HG03139 (cell line): ENCODE results near the gene SYT12.
"Not testable (repeated sequence)": the region's sequence is repeated elsewhere in the genome, so short reads cannot be mapped to it uniquely, and the experiment has no call there.

Experiments used
- ATAC-seq: cut with Tn5 transposase; IDR thresholded peaks from one replicate; pipeline ENCODE4 v1.9.1; 2021; ENCODE audit not compliant: unreplicated experiment

SYT12 gene, protein sequence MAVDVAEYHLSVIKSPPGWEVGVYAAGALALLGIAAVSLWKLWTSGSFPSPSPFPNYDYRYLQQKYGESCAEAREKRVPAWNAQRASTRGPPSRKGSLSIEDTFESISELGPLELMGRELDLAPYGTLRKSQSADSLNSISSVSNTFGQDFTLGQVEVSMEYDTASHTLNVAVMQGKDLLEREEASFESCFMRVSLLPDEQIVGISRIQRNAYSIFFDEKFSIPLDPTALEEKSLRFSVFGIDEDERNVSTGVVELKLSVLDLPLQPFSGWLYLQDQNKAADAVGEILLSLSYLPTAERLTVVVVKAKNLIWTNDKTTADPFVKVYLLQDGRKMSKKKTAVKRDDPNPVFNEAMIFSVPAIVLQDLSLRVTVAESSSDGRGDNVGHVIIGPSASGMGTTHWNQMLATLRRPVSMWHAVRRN

DNA sequence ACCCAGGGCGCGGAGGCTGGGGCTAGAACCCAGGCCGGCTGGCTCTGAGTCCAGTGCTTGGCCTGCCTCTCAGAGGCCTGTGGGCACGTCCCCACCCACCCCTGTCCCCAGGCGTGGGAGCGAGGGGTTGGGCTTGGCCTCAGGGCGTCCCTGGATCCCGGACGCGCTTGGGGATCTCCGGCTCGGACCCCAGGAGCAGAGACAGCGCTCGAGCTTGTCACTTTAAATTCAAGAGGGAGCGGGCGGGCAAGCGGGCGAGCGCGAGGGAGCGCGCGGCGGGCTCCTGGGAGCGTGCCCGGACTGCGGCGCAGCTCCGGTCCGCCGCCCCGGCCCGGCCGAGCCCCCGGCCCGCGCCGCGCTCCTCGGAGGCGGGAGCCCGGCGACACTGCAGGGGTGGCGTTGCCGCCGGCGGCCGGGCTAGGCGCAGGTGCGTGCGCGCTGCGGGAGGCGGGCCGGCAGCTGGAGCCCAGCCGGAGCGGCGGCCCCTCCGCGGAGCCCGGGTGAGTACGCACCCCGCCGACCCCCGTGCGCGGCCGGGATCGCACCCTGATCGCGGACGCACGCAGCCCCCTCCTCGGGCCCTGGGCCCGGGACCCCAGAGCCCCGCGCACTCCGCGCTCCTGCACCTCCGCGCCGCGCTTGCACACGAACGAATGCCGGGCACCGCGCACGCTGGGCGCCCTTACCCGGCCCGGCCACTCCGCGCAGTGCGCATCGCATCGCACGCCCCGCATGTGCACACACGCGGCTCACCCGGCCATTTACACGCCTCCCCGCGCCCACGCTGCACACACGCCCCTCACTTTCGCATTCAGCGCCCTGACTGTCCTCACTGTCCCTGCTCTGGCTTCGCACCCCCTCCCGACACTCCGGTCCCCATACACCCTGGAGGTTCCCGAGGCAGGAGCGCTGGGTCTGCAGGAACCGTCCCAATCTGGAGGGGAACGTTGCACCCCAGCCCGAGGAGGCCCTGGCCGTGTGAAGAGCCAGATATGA, at the start of gene SYT12:
TSS of gene SYT12 (plus strand) at position 174 of the 996 bp plus-strand sequence. CDS start 7,011 bp downstream, outside the sequence.
- ATAC-seq: no peak

DNA sequence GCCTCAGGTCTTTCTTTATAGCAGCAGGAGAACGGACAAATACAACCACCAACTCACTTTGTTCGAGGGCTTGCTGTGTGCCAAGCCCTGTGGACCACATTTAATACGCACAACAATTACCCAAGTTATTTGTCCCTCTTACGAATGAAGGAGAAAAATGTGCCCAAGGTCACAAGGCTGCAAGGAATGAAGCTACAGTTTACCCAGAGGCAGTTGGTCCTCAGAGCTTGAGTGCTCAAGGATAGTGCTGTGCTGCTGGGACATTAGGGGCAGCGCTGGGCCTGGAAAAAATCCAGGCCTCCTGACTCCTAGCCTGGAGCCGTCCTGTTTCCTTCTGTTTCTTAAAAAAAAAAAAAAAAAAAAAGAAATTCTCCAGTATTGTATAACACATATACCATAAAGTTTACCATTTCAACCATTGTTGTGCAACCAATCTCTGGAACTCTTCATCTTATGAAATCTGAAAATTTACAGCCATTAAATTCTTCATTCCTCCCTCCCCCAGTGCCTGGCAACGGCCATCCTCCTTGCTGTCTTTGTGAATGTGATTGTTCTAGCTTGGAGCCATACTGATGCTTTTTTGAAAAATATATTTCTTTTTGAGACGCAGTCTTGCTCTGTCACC, 48.9 kb upstream of the SYT12 start:
- no peak for ATAC-seq

DNA sequence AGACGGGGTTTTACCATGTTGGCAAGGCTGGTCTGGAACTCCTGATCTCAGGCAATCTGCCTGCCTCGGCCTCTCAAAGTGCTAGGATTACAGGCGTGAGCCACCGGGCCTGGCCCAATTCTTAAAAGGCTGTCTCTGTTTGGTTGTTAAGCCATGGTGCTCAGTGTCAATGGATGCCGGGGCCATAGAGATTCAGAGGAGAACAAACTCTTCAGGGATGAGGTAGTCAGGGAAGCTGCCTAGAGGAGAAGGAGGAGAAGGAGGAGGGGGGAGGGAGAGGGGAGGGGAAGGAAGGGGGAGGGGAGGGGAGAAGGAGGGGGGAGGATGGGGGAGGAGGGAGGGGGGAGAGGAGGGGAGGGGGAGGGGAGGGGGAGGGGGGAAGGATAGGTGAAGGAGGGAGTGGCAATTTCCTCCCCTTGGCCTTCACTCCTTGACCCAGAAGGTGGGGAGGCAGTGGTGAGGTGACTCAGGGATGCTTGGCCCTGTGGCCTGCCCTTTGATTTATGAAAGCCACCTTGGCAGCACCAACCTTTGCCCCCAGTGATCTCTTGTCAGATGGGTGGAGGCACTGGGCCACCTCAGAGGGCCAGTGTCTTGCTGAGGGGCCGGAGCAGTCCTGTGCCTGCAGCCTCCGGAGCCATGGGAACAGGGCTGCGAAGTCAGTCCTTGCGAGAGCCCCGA, 48.1 kb upstream of the SYT12 start, which contains the start of gene C11orf86:
TSS of gene C11orf86 (plus strand) at position 581 of the 681 bp plus-strand sequence. CDS start at position 640, 59 bp downstream.
- ATAC-seq: no peak

DNA sequence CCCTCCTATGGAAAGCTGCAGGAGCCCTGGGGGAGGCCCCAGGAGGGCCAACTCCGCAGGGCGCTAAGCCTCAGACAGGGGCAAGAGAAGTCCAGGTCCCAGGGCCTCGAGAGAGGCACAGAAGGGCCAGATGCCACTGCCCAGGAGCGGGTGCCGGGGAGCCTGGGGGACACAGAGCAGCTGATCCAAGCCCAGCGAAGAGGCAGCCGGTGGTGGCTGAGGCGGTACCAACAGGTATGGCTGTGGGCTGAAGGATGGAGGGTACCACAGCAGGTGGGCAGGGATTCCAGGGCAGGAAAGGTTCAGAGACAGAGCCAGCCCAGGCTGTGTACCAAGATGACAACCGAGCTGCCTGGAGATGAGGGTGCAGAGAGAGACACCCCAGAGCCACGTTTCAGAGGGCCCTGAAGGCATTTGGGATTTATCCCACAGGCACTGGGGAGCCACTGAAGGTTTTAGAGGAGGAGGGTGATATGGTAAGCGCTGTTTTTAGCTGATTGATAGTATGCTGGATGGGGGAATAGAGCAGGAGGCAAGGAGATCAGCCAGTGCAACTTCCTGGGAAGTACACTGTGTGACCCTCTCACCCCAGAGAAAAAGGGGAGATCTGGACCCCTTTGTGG, 47.4 kb upstream of the SYT12 start:
- ATAC-seq: no peak

DNA sequence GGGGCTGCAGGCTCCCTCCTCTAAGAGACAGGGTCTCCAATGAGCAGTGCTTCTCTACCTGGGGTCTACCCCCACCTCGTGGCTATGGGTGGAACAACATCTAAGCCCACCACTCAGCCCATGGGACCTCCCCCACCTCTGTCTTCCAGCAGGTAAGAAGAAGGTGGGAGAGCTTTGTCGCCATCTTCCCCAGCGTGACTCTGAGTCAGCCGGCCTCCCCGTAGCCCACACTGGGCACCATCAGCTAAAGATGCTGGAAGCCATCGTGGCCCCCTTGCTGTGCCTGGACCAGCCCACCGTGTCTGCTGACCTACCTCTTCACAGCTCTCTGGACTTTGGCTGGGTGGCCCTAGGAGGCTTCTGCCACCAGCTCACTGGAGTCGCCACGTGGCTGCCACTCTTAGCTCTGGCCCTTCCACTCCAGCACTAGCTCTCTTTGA, 46.9 kb upstream of the SYT12 start:
- ATAC-seq: no peak

DNA sequence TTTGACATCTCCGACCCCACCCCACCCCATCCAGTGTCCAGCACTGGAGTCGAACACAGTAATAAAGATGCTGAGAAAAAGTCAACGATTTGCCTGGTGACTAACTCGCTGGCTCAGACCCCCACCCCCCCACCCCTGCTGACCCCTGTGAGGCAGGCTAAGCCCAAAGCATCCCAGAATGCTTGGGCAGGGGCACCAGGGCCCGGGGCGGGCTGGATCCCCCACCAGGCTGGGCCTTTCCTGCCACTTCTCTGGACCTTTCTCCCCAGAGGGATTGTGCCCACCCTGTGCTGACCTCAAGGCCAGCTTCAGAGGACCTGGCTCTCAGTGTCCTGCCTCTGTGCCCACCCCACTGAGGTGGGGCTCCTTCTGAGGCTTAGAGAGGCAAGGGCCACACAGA, 46.0 kb upstream of the SYT12 start:
- no peak for ATAC-seq

DNA sequence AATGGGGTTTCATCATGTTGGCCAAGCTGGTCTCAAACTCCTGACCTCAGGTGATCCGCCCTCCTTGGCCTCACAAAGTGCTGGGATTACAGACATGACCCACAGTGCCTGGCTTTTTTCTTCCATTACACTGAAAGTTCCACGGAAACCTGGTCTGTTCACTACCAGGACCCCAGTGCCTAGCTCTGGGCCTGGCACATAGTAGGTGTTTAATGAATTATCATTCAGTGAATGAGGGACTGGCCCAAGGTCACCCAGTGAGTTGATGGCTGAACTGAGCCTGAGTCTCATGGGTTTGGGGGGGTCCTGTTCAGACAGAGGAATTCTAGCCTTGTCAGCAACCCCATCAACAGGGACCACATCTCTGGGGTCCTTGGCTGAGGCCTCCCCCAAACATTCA, 44.7 kb upstream of the SYT12 start:
- ATAC-seq: no peak

DNA sequence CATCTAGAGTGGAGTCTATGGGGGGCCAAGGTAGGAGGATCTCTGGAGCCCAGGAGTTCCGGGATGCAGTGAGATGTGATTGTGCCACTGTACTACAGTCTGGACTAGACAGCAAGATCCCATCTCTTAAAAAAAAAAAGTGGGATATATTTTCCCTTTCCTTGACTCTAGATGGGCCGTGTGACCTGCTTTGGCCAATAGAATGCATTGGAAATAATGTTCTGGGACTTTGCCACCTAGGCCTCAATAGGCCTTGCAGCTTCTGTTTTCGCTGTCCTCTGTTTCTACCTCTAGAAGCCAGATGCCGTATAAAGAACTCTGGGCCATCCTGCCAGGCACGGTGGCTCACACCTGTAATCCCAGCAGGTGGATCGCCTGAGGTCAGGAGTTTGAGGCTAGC, 44.2 kb upstream of the SYT12 start:
- ATAC-seq: no peak

DNA sequence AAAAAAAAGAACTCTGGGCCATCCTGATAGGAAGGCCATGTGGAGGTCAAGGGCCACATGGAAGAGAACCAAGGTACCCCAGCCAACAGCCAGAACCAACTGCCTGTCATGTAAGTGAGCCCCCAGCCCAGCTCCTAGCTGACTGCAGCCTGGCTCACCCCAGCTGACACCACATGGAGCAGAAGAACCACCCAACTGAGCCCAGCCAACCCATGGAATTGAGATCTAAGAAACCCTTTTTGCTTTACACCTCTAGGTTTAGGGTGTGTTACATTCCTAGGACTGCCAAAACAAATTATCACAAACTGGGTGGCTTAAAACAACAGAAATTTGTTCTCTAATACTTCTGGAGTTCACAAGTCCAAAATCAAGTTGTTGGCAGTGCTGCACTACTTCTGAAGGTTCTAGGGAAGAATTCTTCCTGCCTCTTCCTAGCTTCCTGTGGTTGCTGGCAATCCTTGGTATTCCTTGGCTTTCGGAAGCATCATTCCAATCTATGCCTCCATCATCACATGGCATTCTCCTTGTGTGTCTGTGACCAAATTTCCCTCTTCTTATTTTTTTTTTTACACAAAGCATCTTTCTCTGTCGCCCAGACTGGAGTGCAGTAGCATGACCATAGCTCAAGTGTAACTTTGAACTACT, 43.5 kb upstream of the SYT12 start:
- ATAC-seq: no peak

DNA sequence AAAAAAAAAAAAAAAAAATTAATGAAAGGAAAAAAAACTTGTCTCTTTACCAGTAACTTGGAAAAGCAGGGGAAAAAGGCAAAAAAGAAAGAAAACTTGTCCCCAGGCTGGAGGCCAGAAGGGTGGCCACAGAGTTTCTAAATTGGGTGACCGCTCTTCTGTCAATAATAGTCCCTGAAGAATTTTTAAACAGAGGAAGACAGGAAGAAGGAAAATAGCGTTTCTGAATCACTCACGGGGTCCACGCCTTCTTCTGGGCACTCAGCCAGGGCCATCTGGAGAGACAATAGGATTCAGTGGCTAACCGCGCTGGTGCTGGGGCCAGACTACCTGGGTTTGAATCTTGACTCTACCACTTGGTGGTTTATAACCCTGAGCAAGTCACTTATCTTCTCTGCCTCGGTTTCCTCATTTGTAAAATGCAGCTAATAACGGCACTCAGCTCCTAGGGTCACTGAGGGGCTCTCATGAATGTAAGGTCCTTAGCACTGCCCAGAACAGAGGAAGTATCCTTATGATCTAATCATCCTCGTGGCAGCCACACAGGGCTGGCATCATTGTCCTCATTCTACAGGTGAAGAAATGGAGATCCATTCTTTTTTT, 40.9 kb upstream of the SYT12 start:
- ATAC-seq: no peak

DNA sequence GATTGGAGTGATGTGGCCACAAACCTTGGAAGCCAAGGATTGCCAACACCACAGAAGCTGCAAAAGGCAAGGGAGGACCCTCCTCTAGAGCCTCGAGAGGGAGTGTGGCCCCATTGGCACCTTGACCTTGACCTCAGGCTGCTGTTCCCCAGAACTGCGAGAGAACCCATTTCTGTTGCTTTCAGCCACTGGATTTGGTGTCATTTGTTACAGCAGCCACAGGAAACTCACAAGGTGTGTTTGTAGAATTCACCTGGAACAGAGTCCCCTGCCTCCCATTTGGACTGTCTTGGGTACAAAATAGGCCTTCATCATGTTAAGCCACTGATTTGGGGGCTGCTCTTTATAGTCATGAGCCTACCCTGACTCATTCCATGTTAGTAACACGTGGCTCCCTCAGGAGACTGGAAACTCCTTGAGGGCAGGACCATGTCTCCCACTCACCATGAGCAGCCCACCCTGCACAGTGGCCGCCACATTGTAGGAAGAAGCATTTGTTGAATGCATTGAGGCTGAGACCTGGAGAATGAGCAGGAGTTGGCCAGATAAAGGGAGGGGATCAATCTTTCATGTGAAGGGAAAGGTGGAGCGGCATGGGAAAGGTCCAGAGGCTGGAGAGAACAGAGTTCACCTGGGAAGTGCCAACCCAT, 39.5 kb upstream of the SYT12 start:
- no peak for ATAC-seq

DNA sequence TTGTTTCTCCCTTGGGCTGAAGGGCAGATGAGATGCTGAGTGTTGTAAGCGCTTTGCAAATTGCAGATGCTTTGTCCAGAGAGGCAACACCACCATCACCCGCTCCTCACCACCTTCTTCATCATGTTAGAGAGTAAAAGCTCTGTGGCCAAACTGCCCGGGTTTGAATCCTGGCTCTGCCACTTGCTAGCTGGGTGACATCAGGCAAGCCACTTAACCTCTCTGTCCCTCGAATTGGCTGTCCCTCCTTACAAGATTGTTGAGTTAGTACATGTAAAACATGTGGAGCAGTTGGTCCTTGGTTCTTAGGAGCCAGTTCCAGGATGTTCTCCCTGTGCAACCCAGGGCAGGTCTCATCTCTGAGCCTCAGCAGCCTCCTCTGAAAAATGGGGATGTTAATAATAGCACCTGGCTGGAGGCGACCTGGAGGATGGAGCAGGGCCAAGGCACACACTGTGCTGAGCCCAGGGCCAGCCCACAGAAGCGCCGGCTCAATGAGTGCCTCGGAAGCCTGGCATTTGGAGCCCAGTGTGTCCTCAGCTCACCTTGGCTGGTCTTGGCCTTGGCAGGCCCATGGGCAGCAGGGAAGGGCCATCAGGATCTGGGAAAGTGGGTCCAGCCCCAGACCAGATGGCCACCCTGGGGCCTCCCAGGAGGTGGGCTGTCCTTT, 37.3 kb upstream of the SYT12 start:
- no peak for ATAC-seq

DNA sequence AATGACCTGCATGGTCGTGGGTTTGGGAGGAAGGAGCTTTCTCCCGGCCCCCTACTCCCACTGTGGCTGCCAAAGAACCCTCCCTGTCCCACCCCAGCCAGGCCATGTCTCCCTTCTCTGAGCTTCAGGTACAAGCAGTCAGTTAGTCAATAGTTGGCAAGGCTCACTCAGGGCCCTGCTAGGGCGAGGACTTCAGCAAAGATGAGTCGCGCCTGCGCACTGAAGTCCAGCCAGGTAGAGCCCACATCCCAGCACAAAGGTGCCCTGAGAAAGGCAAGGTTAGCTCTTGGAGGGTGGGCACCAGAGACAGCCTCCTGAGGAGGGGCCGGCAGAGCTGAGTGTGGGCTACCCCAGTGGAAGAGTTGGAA, 36.8 kb upstream of the SYT12 start:
- ATAC-seq: no peak

DNA sequence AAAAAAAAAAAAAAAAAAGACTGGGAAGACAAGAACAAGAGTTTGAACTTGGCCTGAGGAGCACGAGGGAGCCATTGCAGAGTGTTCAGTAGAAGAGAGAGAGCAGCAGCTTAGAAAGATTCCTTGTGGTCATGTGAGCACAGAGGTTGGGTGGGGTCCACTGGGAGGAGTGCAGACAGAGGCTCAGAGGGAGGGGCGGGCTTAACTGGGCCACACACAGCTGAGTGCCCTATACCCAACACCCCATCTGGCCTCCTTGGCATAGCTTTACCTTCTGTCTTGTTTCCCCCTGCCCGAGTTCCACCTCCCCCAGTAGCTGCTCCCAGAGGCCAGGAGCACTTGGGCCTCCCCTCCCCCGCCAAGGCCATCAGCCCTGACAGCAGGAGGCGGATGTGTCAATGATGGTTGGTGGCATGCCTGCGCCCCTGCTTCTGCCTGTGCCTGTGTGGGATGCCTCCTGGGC, 35.7 kb upstream of the SYT12 start:
- ATAC-seq: no peak

DNA sequence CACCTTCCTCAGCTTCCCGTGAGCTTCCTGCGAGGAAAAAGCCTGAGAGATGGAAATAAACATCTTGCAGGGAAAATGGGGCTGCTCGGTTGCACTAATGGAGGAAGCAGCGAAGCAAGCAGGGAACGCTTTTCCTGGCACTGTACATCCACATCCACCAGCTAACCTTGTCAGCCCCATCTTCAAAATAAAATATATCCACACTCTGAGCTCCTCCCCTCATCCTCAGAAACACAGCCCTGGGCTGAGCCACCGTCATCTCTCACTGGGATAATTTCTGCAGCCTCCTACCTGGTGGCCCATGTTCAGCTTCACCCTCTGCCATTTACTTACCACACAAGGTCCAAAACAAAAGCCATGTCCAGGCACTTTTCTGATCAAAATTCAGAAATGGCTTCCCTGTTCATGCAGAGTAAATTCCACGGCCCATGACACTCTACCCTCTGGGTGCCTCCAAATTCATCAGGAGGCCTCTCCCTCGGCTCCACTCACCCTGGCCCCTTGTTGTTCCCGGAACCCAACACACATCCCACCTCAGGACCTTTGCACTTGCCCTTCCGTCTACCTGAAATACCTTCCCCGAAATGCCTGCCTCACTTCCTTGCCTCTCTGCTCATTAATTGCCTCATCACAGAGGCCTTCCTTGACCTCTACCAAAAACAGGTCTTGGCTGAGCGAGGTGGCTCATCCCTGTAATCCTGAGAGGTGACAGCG, 34.9 kb upstream of the SYT12 start:
- no peak for ATAC-seq

DNA sequence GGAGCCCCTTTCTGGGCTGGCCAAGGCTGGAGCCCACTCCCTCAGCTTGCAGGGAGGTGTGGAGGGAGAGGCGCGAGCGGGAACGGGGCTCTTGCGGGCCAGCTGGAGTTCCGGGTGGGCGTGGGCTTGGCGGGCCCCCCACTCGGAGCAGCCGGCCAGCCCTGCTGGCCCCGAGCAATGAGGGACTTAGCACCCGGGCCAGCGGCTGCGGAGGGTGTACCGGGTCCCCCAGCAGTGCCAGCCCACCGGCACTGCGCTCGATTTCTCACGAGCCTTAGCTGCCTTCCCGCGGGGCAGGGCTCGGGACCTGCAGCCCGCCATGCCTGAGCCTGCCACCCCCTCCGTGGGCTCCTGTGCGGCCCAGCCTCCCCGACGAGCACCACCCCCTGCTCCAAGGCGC, 34.2 kb upstream of the SYT12 start:
- not testable (repeated sequence) for ATAC-seq

DNA sequence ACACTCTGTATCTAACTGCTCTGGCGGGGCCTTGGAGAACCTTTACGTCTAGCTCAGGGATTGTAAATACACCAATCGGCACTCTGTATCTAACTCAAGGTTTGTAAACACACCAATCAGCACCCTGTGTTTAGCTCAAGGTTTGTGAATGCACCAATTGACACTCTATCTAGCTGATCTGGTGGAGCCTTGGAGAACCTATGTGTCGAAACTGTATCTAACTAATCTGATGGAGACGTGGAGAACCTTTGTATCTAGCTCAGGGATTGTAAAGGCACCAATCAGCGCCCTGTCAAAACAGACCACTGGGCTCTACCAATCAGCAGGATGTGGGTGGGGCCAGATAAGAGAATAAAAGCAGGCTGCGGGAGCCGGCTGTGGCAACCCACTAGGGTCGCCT, 33.6 kb upstream of the SYT12 start:
- ATAC-seq: not testable (repeated sequence)
